SH-SY5Y (cell line): Measurements from ENCODE around the gene SLC35A2.

Experiments
- GATA2 ChIP-seq: IDR thresholded peaks from 2 replicates; pipeline ENCODE4 v1.6.1; 2011; ENCODE audit warnings: mild to moderate bottlenecking, low read depth, low read length
- GATA3 ChIP-seq: IDR thresholded peaks from 2 replicates; pipeline ENCODE4 v1.6.1; 2011; ENCODE audit warnings: low read depth, mild to moderate bottlenecking, low read length, moderate library complexity

DNA sequence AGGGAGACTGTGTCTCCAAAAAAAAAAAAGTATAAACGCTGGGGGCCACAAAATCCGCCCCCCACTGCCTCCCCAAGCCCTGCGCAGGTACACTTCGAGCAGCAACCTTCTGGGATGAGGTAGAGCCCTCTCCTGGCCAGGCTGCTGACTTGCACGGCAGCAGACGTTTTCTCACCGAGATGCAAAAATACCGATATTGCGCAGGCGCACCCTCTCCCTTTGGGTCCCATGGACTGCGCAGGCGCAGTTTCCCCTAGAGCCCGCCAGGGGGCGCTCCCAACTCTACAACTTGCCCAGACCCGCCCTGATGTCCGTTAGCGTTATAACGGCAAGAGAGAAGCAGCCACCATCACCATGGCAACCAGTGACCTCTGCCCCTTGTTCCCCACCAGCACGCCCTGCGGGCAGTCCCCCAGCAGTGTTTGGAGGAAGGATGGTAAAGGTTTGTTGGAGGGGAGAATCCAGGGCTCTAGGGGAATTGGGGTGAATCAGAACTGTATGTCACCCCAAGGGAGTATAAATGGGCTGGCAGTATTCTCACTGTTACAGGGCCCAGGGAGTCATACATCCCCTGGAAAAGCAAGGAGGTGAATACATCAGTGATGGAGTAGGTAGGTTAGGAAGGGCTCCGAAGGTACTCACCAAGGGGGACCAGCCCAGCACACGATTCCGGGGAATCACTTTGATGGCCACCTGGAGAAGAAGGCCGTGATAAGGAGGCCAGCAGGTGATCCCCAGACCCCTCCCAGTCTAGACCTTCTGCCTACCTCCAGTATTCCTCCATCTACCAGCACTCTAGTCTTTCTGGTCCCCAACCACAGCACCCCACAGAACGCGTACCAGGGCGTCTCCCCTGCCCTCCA lies 5.9 kb upstream of the SLC35A2 start:
- TF ChIP-seq GATA2 (no peak), GATA3 (no peak)
